GM21717 (cell line): ENCODE measurements around the gene ZBTB22.

Experiments
- ATAC-seq: cut with Tn5 transposase; IDR thresholded peaks from one replicate; pipeline ENCODE4 v1.9.1; 2021; ENCODE audit warnings: mild to moderate bottlenecking, moderate library complexity; ENCODE audit not compliant: unreplicated experiment

ZBTB22 gene

DNA sequence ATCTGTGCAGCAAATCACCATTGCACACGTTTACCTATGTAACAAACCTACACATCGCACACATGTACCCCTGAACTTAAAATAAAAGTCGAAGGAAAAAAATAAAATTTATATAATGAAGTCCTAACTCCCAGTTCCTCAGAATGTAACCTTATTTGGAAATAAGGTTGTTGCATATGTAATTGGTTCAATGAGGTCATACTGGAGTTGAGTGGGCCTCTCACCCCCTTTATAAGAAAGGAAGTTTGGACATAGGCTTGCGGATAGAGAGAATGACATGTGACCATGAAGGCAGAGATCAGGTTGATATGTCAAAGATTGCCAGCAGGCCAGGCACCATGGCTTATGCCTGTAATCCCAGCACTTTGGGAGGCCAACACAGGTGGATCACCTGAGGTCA, 16.1 kb upstream of the ZBTB22 start:
- no peak for ATAC-seq

DNA sequence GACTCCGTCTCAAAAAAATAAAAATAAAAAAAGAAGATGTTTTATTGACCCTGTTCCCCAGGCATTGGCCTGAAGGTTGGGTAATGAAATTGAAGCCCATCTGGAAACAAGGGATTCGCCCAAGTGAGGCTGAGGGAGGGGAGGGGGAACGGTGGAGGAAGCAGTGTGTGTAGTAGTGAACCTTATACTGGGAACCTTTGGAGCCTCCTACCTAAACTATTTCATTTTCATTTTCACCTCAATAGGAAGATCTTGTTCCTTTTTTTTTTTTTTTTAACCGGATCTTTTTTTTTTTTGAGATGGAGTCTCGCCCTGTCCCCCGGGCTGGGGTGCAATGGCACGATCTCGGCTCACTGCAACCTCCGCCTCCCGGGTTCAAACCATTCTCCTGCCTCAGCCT, 13.2 kb upstream of the ZBTB22 start:
- no peak for ATAC-seq

DNA sequence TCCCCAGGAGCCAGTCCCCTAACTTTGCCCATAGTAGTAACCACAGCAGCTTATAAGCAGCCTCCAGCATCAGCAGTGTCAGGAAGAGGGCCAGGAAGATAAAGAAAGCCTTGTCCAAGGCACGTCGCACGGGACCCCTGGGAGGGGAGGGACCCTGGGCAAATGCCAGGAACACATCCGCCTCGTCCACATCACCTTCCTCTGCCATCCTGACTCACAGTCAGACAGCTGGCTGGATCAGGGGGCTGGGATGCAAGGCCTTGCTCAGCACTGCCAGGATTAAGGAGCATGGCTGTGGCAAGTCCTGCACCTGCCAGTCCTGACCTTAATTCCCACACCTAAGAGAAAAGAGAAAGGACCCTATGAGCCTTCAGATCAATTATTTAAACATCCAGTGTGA, 11.5 kb upstream of the ZBTB22 start:
- ATAC-seq, result no peak

DNA sequence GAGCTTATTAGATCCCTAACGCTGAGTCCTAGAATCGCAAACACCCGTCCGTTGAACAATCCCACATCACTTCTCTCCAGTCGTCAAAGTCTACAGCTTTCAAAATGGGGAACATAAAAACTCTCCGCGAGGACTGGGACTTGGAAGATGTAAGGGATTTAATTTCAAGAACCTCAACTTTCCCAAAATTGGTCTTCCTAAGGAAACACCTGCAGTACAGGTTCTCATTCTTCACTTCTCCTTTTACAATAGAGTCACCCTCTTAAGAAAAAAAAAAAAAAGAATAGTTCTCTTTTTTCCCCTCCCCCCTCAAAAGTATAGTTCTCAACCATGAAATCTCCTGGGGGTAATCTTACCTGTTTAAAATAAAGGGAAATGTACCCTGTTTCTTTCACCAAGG, 6.6 kb upstream of the ZBTB22 start:
- no peak for ATAC-seq

DNA sequence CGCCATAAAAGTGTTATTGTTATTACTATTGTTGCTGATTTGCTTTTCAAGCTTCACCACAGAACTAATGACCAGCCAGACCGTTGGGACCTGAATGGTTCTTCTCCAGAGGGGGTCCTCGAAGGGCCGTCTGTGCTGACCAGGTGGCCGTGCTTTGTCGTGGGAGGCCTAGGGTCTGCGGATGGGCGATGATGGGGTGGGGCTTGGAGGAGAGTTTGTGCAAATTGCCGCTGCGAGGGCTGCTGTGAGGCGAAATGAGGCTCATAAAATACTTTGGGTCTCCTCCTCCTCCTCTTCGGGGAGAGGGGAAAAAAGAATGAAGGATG, 6.0 kb upstream of the ZBTB22 start:
- peak; percentile 1 for ATAC-seq

DNA sequence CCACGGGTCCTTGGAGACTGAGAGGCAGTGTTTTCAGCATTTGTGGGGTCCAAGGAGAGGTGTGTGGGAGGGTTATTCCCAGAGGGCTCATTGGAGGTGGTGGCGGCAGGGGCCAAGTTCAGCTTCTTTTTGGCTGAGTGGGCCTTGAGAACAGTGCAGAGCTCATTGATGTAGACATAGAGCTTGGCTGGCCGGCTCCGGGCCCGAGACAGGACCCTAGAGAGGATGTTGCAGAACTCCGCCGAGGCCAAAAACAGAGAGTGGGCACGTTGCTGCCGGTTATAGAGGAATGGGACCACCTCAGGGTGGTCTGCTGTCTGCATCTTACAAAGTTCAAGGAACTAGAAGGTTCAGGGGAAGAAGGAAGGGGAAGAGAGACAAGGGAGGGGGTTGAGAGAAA, 3.7 kb upstream of the ZBTB22 start:
- no peak for ATAC-seq

DNA sequence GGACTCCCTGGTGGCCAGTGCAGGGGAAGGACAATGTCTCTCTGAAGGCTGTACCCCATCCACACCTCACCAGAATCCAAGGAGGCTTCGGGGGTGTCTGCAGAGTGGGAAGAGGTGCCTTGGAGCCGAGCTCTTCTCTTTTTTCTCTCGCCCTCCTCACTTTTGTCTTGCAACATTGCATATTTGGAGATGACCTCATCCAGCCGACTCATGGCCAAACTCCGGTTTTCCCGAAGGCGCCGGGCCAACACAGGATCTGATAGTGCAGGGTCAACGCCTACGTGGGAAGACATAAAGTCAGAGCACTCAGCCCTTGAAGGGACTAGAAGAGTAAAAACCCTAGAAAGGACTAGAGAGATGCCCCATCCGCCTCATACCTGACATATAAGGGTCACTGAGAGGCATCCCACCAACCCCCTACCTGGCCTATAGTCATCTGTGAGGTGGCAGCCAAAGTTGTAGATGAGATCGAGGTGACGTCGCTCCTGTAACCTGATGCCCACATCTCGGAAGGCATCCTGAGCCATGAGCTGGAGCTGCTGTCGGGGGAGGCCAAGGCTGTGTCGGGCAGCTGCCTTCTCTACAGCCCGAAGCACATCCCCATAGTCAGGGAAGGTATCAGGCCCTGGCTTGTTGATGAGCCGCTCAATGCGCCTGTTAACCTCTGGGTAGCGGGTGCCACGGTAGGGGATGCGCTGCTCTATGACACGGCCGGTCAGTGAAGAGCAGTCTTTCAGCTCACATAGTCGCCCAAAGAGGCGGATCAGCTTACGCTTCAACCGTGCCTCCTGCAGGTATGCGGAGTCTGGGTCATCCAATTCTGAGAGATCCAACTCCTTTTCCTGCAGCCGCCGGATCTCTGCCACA, 3.0 kb upstream of the ZBTB22 start:
- no peak for ATAC-seq

DNA sequence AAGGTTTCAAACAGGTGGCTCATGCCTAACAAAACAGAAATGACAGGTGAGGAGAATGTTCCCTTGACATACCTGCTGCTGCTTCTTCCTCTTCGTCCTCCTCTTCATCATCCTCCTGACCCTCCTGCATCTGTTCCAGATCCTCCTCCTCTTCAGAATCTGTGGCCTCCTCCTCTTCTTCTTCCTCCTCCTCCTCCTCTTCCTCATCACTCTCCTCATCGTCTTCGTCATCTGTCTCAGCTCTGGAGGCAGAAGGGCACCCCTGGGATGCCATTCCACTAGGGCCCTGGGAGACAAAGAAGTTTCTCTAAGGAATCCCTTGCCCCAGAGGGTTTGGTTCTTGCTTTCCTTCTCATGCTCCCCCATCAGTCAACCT, 2.4 kb upstream of the ZBTB22 start:
- no peak for ATAC-seq

DNA sequence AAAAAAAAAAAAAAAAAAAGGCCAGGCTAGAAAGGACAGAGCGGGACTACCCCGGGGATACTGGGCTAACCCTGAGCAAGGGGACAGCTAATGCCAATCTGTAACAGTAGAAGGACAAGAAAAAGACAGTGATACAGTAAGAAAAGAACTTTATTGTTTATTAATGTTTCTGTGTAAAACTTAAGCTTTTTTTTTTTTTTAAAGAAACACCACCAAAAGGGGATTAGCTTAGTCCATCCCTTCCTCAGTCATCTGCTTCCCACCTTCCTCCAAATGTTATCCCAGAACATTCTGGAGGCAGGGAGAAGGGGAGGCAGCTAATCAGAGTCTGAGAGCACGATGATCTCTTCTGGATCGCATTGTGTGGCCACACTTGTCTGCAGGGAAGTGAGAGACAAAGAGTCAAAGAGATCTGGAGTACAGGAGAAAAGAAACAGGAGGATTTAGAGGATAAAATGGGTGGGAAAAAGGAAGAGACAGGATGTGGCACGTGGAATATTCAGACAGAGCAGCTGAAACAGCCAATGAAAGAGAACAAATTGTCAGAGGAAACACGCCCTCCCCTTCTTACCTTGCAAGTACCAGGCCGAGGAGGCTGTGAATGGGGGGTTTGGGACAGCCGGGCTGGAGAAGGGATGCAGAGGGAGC, 1.0 kb upstream of the ZBTB22 start:
- ATAC-seq, result no peak

DNA sequence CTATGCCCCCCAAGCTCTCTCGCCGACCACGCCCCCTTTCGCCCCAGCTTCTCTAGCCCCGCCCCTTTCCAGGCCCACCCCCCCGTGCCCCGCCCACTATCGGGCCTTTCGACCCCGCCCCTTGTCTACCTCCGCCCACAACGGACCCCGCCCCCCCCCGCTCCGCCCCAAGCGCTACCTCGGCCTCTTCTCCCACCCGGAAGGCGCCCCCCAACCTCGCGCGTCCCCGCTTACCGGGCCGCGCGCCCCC, 200 bp downstream of the ZBTB22 start:
- ATAC-seq, result no peak

DNA sequence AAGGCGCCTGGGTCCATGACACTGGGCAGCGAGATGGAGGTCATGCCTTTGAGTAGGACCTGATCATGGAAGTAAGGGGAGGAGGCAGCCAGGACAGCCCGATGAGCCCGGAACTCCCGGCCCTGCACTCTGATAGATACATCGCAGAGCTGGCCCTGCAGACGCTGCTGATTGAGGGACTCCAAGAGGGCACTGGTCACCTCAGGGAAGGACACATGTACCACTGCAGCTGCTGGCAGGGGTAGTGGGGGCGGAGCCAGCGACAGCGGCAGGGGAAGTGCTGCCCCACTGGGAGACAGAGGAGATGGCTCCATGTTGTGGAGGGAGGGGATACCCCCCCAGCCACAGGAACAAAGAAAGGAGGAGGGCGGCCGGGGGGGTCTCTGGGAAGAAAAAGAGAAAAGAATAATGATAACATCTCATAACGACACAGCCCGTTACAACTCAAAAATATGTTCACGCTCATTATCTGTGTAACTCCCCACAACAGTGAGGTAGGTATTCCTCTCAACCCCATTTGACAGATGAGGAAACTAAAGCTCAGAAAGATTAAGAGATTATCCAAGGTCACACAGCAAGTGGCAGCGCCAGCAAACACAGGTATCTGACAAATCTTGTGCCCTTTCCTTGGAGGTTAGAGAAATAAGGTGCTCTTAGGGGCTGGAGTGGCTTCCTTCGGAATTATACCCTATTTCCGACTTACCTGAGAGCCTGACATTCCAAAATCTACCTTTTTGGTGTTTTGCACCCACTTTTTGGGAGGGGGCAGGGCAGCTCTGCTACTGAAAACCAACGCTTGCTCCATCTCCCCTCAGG, 733 bp downstream of the ZBTB22 start:
- no peak for ATAC-seq

DNA sequence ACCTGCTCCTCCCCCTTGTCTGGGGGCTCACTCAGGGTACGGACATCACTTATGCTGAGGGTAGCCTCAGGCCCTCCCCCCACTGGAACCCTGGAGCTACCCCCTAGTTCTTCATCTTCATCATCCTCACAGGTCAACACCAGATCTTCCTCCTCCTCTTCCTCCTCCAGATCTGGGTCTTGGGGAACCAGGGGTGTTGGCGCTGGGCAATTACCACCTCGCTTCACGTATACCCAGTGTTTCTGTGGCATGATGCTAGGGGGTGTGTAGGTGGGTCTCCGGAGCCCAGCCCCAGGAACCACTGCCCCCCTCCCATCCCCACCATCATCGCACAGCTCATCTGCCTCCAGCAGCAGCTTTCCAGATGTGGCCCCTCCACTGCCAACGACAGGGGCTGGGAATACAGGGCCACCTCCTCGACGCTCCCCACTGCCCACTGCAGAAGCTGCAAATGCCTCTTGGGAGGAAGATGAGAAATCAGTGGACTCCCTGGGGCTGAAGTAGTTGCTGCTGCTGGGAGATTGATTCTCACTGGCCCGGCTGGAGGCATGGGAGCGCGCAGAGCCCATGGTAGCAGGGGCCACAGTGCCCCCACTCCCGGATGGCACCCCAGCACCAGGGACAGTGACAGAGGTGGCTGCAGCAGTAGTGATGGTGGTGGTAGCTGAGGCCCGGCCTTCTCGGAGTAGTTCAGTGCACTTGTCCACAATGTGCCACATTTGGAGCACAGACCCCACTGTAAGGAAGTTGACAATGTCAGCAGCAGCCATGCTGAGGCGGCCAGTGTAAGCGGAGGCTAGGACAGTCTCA, 1.5 kb downstream of the ZBTB22 start:
- ATAC-seq, result no peak

DNA sequence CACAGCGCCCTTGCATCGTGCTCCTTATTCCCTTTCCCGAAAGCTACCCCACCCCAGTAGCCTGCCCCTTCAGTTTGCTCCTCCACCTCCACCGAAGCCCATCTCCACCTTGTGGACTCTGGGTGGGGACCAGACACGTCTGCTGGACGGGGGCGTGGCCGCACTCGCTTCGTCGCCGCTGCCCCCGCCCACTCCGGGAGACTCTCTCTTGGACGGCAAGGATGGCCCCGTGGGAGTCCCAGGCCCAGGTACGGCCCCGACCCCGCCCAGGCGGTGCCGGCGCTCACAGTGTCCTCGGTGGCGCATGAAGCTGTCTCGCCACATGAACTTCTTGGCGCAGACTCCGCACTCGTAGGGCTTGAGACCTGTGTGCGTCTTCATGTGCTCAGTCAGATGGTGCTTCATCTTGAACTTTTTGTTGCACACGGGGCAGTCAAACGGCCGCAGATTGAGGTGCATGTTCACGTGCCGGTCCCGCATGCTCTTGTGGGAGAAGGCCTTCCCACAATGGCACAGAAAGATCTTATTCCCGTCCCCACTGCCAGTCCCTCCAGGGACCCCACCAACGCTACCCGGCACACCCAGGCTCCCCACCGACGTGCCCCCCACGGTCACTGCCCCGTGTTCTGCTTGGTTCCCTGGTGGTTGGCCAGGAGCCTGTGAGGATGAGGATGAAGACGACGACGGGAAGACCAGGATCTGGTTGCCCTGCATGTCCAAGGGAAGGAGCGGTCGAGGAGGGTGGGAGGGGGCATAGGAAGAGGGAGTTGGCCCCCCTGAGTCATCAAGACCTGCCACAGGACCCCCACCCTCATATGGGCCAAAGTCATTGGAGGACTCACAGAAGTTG, 2.4 kb downstream of the ZBTB22 start:
- ATAC-seq, result no peak

DNA sequence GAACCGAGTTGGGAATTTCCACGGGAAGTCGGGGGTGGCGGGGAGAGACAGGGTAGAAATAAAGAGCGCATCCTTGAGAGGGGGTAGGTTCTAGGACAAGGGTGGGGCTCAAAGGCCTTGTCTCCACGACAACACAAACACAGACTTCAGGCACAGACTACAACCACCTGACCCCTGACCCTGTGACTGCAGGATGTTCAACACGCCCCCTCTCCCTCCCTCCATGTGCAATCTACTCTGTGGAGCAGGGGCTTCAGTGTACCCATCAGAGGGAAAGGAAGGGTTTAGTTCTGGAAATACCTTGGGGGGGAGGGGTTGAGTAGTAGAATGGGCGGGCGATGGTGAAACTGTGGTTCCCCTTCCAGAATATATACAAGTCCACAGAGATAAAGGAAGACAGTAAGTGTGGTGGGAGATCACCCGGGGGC, 3.0 kb downstream of the ZBTB22 start:
- no peak for ATAC-seq

DNA sequence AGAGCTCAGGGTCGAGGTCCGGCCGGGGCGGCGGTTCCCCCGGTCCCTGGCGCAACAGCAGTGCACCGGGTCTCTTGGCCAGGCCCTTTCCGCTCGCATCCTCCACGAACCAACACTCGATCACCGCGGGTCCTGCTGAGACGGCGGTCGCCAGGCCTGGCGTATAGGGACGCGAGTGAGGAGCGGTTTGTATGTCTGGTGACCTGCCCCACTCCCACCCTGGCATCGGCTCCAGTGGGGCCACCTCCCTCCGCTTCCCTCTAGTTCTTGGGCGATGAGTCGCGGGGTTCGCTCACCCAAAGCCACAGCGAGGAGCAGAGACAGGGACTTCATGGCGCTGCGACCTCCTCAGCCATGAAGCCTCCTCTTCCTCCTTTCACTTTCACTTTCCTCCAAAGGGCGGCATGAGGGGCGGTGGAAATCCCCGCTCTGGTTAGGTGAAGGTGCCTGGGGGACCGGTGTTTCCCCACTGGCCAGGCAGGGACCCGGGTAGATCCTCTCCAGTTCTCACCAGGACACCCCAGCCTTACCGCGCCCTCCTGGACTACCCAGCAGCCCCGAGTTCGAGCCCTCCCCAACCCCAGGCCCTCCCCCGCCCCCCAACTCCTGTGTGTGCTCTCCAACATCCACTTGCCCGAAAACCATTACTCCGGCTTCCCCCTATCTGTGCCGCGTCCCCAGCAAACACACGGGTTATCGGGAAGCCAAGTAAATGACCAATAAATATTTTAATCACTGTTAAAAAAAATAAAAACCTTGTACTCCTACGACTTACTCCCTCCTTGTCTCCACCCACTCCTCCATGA, 3.6 kb downstream of the ZBTB22 start, which contains the start of gene TAPBP:
Gene TAPBP, minus strand, starts transcription at position 370 of the 806 bp plus-strand sequence. Its CDS starts 37 bp downstream, at position 333.
- ATAC-seq, result peak; percentile 32

DNA sequence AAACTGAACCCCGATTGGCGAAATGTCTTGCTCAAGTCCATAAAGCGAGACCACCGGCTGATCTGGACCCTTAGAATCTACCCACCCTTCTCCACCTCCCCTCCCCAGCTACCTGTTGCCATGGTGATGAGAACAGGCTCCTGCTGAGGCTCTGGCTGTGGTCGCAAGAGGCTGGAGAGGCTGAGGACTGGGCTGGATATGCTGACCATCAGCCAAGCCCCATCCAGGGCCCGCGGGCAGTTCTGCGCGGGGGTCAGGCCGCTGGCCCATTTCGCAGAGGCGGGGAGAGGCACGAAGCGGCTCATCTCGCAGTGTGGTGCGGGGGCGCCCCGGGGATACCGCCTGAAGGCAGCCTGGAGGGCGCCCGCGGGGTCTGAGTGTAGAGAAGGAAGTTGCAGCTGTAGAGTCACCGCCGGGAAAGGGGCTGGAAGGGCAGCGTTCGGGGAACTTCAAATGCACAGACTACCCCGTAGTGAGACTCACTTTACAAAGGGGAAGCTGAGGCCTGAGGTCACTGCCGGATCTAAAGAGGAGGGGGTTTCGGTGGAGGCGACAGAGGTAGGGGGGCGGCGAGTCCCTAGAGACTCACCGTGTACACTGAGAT, 4.3 kb downstream of the ZBTB22 start:
- peak; percentile 5 for ATAC-seq

DNA sequence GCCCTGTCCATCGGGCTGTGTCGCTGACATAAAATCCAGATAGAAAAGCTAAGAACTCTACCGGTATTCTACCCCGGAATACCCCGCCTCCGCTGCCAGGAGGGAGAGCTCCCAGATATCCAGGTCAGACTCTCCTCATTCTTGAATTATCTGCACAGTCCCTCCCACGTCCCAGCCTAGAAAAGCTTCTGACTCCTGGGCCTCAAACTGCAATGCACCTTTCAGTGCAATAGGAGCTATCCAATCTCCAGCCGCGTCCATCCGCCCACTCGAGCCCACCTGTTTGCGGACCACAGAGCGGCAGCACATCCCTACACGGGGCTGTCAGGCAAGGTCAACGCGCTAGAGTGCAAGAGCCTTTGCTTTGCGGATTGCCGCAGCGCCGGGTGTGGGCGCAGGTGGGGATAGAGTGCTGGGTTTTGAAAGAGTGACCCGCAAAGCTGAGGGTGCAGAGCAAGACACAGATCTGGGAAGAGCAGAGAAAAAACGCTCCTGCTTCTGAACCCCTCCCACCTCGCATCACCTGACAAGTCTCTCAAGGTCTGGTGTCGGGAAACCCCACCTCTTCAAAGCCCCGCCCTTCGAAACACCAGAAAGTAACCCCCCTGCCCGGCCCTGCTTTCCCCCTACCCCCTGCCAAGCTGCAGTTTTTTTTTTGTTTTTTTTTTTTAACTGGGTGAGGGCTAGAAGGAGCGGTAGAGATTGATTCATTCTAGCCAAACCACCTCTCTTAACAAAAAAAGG, 5.0 kb downstream of the ZBTB22 start:
- no peak for ATAC-seq

DNA sequence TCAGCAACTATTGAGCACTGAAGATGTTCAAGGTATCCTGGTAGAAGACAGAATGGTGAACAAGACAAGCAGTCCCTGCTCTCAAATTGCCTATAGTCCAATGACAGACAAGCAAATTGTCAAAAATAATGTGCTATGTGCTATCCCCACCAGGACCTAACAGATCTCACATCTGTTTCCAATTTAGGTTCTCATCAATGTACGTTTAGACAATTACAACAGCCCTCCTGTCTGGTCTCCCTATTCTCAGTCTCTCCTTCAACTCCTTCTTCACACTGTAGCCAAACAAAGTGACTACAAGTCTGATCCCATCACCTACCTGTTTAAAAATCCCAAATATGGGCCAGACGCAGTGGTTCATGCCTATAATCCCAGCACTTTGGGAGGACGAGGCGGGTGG, 11.2 kb downstream of the ZBTB22 start:
- ATAC-seq, result no peak
